A673 (cell line): ENCODE data around the gene SPG11.
"Not testable (repeated sequence)": the region's sequence is repeated elsewhere in the genome, so short reads cannot be mapped to it uniquely, and the experiment has no call there.

ENCODE experiments used
- EZH2 ChIP-seq: fragments of 200-600 bp; sonication (generic); IDR thresholded peaks from 2 replicates; pipeline ENCODE4 v1.6.1; 2017; ENCODE audit warnings: borderline replicate concordance, low read depth, mild to moderate bottlenecking, mixed read lengths, antibody characterized with exemption, low read length; ENCODE audit not compliant: poor library complexity, severe bottlenecking
- TF ChIP-seq, protein P1 (sequence below): fragments of 300-800, 200-600 bp; sonication (generic); conservative IDR thresholded peaks from 2 replicates; pipeline ENCODE4 v1.5.1; 2017; ENCODE audit warnings: low read depth, mild to moderate bottlenecking, antibody characterized with exemption, low read length, moderate library complexity, mixed read lengths

DNA sequence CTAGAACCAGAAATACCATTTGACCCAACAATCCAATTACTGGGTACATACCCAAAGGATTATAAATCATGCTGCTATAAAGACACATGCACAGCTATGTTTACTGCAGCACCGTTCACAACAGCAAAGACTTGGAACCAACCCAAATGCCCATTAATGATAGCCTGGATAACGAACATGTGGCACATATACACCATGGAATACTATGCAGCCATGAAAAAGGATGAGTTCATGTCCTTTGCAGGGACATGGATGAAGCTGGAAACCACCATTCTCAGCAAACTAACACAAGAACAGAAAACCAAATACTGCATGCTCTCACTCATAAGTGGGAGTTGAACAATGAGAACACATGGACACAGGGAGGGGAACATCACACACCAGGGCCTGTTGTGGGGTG is 25.9 kb upstream of the SPG11 start:
- TF ChIP-seq, protein P1, sequence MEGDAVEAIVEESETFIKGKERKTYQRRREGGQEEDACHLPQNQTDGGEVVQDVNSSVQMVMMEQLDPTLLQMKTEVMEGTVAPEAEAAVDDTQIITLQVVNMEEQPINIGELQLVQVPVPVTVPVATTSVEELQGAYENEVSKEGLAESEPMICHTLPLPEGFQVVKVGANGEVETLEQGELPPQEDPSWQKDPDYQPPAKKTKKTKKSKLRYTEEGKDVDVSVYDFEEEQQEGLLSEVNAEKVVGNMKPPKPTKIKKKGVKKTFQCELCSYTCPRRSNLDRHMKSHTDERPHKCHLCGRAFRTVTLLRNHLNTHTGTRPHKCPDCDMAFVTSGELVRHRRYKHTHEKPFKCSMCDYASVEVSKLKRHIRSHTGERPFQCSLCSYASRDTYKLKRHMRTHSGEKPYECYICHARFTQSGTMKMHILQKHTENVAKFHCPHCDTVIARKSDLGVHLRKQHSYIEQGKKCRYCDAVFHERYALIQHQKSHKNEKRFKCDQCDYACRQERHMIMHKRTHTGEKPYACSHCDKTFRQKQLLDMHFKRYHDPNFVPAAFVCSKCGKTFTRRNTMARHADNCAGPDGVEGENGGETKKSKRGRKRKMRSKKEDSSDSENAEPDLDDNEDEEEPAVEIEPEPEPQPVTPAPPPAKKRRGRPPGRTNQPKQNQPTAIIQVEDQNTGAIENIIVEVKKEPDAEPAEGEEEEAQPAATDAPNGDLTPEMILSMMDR, result not testable (repeated sequence)
- TF ChIP-seq EZH2, result not testable (repeated sequence)
